ENCODE measurements around the gene PRTN3.

PRTN3 gene

GRCh38 chr19:803686-804418 lies 36.9 kb upstream of the PRTN3 start:
- DNase-seq (ENCODE audit: low read depth) = no peak

GRCh38 chr19:804419-805165 lies 36.2 kb upstream of the PRTN3 start:
- DNase-seq (ENCODE audit: low read depth) = no peak

DNA sequence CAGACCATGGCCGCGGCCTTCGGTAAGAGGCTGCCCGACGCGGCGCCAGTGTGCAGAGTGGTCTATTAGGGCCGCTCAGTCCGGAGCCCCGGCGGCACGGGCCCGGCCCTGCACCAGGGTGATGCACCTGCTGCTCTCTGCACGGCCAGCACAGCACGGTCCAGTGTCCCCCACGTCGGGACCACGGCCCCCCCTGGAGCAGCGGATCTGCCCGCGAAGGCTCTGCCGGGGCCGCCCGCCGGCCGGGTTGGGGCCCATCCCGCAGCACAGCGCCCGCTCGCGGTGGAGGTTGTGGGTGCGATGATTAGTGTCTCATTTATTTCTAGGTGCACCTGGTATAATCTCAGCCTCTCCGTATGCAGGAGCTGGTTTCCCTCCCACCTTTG lies 35.6 kb upstream of the PRTN3 start:
- no peak for DNase-seq (ENCODE audit: low read depth)

DNA sequence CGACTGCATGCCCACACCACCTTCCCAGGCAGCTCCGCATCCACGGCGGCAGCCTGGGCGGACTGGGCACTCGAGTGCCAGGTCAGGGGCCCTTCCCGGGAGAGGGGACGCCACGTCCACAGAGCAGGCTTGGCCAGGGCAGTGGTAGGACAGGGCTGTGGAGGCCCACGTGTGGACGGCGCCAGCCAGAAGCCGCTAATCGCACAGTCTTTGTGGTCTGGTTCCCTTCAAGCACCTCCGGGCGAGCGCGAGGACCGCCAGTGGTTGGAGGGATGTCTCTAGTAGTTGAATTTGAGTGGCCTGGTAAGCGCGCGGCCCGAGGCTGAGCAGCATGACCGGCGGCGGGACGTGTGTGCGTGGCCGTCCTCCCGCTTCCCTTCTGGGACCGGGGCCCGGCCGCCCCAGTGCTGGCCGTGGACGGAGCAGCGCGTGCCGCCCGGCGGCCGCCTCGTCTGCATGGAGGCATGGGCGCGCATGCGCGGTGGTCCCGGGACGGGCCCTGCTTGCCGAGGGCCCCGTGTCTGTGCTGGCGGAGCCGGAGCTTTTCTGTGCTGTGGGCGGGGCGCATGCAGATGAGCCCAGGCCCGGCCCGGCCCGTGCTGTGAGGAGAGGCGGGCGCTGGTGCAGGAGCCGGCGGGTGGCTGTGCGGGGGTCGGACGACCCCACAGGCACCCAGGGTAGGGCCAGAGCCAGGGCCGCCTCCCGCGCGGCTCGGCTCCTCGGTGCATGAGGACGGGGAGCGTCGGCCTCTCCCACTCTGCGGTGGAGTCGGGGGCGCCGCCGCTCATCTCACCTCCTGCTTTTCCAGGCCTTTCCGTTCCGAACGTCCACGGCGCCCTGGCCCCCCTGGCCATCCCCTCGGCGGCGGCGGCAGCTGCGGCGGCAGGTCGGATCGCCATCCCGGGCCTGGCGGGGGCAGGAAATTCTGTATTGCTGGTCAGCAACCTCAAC lies 34.9 kb upstream of the PRTN3 start:
- DNase-seq (ENCODE audit: low read depth) = no peak

GRCh38 chr19:806815-807421 lies 33.9 kb upstream of the PRTN3 start:
- no peak for DNase-seq (ENCODE audit: low read depth)

DNA sequence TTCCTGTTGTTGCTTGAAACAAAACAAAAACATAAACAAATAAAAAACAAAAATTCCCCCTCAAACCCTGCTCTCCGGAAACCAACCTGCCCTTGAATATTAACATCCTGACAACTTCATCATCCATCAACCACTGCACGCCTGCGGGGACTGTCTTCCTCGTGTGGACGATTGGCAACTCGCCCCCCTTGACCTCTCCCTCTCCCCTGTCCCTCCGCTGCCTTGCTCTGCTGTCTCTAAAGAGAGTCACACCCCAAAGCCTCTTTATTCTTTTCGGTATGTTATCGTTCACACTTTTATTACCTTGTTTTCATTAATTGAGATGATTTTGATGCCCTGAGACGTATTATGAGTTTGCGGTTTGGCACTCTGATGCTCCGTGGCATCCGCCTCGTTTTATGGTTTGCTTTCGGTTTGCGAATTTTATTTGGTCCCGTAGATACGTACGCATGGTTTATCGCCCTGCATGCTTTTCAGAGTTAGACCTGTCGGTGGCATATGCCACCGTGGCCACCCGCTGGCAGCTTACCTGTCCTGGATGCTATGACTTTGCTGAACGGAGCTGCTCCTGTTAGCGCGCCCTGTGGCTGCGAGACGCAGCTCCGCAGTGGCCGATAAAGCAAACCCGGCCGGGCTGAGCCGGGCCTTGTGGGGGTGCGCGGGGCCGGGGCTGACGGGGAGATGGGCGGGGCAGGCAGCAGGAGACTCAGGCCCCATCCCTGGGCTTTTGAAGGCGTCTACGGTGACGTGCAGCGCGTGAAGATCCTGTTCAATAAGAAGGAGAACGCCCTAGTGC lies 33.0 kb upstream of the PRTN3 start:
- DNase-seq (ENCODE audit: low read depth) = no peak

GRCh38 chr19:808423-808775 lies 32.4 kb upstream of the PRTN3 start:
- DNase-seq (ENCODE audit: low read depth) = no peak

- no peak for DNase-seq (ENCODE audit: low read depth)
Measured at GRCh38 chr19:810077-810855, 30.5 kb upstream of the PRTN3 start.

GRCh38 chr19:810883-811489 lies 29.8 kb upstream of the PRTN3 start:
- no peak for DNase-seq (ENCODE audit: low read depth)

DNA sequence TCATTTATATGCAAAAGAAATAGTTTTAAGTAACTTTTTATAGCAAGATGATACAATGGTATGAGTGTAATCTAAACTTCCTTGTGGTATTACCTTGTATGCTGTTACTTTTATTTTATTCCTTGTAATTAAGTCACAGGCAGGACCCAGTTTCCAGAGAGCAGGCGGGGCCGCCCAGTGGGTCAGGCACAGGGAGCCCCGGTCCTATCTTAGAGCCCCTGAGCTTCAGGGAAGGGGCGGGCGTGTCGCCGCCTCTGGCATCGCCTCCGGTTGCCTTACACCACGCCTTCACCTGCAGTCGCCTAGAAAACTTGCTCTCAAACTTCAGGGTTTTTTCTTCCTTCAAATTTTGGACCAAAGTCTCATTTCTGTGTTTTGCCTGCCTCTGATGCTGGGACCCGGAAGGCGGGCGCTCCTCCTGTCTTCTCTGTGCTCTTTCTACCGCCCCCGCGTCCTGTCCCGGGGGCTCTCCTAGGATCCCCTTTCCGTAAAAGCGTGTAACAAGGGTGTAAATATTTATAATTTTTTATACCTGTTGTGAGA lies 29.2 kb upstream of the PRTN3 start:
- DNase-seq (ENCODE audit: low read depth) = no peak

DNA sequence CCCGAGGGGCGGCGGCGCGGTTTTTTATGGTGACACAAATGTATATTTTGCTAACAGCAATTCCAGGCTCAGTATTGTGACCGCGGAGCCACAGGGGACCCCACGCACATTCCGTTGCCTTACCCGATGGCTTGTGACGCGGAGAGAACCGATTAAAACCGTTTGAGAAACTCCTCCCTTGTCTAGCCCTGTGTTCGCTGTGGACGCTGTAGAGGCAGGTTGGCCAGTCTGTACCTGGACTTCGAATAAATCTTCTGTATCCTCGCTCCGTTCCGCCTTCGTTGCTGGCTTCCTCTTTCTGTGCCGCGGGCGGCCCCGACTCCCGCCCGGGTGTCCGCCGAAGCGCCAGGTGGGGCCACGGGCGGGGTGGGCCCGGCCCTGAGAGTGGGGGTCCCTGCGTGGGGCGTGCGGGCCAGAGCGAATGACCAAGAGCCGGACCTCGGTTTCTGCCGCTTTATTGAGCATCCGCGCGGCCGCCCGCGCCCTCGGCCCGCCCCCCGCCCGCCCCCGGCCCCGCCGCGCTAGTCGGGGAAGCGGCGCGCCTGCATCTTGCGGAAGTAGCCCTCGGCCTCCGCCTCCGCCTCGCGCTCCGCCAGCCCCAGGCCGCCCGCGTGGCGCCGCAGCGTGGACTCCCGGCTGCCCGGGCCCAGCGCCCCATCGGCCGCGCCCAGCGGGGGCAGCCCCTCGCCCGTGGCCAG lies 28.6 kb upstream of the PRTN3 start:
- DNase-seq (ENCODE audit: low read depth) = no peak

DNA sequence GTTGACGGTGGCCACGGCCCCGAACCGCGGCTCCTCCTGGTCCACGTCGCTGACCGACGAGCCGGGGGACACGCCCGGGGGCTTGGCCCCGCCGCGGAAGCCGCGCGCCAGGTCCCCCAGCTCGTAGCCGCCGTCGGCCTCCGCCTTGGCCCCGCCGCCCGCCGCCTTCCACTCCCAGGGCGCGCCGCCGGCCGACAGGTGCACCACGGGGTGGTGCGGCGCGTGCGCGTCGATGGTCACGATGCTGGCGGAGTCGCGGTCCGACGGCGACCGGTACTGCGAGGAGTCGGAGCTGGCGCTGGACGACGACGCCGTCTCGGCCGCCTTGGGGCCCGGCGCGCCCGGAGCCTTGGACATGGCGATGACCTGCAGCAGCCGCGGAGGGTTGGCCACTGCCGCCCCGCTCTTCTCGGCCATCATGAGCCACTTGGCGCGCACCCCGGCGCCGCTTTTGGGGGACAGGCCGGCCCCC lies 28.0 kb upstream of the PRTN3 start:
- DNase-seq (ENCODE audit: low read depth) = no peak

- DNase-seq (ENCODE audit: low read depth) = no peak
Measured at GRCh38 chr19:813219-814151, 27.3 kb upstream of the PRTN3 start.

GRCh38 chr19:814152-815078 lies 26.4 kb upstream of the PRTN3 start:
- DNase-seq (ENCODE audit: low read depth) = no peak

GRCh38 chr19:815079-815774 lies 25.6 kb upstream of the PRTN3 start:
- no peak for DNase-seq (ENCODE audit: low read depth)

GRCh38 chr19:815775-816499 lies 24.9 kb upstream of the PRTN3 start:
- DNase-seq (ENCODE audit: low read depth) = no peak

Data from CMK (cell line).